RCC 7860 (cell line): ENCODE data around the gene SYT3.
"Not testable (repeated sequence)": the region's sequence is repeated elsewhere in the genome, so short reads cannot be mapped to it uniquely, and the experiment has no call there.

Experiments
- DNase-seq: peaks from one replicate; pipeline ENCODE4 v3.0.0-alpha.2; 2015; ENCODE audit warnings: low spot score
- FAIRE-seq: peaks from 2 replicates; lab custom pipeline; 2012; peaks lifted over from hg19 to GRCh38; lab: Jason Lieb, UNC

SYT3 gene

DNA sequence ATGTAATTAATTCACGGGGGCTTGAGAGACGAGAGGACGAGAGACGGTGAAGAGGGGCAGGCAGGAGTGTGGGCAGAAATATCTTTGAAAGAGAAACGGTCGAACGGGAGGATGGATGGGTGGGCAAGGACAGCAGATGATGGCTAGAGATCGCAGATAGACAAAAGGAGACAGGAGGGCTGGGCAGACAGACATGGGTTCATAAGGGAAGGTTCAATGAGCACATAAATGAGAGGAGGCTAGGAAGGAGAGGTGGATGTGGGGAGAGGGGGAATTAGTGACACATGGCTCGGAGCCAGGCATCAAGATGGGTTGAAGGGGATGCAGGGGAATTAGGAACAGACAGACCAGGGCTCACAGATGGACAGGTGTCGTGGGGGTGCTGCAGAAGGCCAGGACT, 1.1 kb downstream of the SYT3 start:
- FAIRE-seq (no peak), DNase-seq (no peak)

DNA sequence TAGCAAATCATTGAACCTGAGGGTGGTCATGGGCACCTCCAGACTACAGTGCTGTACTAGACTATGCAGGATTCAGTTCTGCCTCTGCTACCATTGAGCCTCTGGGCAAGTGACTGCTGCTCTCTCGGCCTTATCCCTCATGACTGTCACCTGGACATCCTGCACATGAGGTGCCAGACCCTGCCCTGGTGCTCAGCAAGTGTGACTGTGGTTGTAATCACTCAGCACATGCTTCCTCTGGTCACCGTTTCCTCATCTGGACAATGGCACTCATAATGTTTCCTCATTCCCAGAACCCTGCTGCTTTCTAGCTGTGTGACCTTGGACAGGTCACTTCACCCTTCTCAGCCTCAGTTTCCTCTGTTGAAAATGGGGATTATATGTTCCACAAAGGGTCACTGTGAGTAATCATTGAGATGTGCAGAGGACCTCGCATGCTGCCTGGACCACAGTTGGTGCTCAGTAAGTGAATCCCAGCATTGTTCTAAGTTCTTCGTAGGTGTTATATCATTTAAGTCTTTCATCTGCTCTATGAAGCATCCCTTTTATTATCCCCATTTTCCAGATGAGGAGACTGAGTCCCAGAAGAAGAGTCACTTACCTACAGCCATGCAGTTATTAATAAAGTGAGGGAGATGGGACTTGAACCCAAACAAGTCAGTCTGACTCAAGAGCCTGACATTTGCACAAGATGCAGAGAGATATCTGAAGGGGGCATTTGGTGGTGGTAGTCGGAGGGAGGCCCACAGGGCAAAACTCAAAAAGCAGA, 3.2 kb downstream of the SYT3 start:
- no peak for FAIRE-seq

DNA sequence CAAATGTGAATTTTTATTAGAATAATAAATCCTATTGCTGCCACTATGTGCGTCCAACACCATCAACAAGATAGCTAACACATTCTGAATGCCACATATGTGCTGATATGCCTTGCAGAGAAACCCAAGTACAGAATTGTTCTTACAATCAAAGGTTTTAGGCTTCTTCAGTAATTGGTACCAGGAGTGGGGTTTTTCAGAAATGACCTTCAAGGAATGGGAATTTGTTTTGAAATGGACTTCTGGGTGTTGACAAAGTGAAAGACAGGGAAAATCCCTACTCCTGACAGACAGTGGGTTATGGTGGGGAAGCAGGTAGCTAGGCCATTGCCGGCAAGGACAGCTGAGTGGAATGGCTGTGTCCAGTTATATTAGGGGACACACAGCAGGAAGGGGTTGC, 5.7 kb downstream of the SYT3 start:
- FAIRE-seq: no peak
- DNase-seq: no peak

More for the DNA sequence above, 3.2 kb downstream of the SYT3 start:
- no peak for DNase-seq

- FAIRE-seq (no peak), DNase-seq (no peak)
These were observed 6.3 kb downstream of the SYT3 start for GRCh38 chr19:50633359-50633758.

- DNase-seq: no peak
These were observed 7.4 kb downstream of the SYT3 start for GRCh38 chr19:50632151-50632835.

DNA sequence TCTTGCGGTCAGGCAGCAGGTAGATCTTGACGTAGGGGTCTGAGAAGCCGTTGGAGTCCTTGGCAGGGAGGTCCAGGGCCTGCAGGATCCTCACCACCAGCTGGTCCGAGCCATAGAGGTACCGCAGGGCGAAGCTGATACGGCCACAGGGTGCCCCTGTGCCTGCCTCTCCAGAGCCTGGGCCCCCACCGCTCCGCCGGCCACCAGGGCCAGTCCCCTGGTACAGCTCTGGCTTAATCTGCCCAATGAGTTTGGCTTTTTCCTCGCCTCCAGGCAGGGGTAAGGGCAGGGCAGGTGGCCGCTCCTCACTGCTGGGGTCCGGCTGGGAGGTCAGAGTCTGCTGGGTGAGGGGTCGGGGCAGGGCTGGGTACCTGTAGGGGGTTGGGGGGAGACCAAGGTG, 9.9 kb downstream of the SYT3 start:
- DNase-seq (no peak), FAIRE-seq (no peak)

More at GRCh38 chr19:50632151-50632835, 7.4 kb downstream of the SYT3 start:
- FAIRE-seq: no peak

DNA sequence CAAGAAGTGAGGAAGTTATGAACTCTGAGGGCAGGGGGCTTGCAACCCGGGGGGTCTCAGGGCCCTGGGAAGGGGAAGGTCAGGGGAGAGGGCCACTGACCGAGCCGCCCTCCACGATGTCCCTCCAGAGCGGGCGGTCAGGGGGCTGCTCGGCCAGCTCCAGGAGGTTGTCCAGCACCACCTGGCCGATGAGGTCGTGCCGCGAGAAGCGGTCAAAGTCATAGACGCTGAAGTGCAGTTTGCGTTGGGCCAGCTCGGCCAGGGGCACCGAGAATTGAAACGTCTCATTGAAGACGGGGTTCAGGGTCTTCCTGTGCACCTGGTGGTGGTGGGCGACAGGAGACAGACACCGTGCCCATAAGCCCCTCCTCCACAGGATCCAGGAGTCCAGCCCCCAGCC, 10.5 kb downstream of the SYT3 start:
- no peak for FAIRE-seq

GRCh38 chr19:50628551-50628950, 11.1 kb downstream of the SYT3 start:
- DNase-seq (no peak), FAIRE-seq (no peak)

More for the DNA sequence above, 10.5 kb downstream of the SYT3 start:
- DNase-seq: no peak

- no peak for FAIRE-seq
These were observed 11.5 kb downstream of the SYT3 start for GRCh38 chr19:50628146-50628545.

GRCh38 chr19:50626795-50627194, 12.9 kb downstream of the SYT3 start:
- no peak for FAIRE-seq
- DNase-seq: no peak

More at GRCh38 chr19:50628146-50628545, 11.5 kb downstream of the SYT3 start:
- no peak for DNase-seq

DNA sequence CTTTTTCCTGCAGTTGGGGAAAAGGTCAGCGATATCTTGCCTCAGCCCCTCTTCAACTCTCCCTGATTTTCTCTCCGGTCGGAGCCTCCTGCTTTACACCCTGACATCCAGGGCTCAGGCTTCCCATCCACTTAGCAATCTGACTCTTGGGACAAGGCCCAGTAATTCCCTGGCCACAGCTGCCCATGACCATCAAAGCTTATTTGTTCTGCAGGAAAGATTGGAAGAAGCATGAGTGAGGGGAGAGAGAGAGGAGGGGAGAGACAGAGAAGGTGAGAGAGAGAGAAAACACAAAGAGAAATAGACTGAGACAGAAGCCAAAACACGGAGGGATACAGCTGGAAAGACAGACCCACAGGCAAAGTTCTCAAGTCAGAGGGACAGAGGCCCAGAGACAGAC, 13.7 kb downstream of the SYT3 start:
- DNase-seq (no peak), FAIRE-seq (no peak)

DNA sequence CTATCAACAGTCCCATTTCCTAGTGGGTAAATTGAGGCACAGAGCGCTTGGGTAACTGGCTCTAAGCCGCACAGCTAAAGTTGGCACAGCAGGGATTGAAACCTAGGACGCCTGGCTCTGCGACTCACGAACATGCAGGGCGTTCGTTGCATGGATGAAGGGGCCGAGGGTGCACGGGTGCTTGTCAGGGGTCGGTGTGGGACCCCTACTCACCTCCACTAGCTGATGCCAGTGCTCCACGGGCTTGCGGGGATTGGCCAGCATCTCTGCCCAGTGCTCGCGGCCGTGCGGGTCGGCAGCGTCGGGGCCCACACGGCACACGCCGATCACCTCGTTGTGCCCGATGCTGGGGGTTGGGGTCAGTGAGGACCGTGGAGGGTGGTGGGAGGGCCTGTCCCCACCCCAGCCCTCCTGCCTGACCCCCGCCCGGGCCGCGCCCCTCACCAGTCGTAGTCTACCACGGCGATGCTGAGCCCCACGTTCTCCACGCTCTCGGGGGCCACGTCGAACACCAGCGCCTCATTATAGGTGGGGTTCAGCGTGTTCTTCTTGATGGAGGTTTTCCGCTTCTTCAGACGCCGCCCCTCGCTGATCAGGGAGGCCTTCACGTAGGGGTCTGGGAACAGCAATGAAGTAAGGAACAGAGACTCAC, 14.6 kb downstream of the SYT3 start:
- no peak for FAIRE-seq
- DNase-seq: no peak

DNA sequence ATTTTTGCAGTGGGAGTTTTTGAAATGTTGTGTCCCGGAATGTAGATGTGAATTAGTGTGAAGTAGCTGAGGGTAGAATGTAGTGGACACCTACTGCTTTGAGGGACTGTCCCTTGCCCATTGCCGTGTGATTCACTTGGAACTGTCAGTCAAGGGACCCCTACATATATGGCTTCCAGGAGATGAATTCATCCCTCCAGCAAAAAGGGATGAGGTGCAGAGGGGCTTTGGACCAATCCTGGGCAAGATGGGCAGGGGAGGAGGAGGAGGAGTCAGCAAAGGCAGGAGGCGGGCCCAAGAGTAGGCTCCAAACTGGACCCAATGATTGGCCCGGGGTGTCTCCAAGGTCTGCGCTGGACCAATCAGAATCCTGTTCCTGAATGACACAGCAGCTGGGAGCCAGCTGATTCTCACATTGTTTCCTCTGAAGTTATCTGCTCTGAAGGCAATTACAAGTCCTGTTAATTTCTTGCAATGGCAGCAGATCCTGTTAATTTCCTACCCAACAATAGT, 19.2 kb downstream of the SYT3 start:
- FAIRE-seq, DNase-seq: not testable (repeated sequence)

GRCh38 chr19:50619184-50619583, 20.5 kb downstream of the SYT3 start:
- FAIRE-seq: not testable (repeated sequence)

GRCh38 chr19:50618379-50618778, 21.3 kb downstream of the SYT3 start:
- DNase-seq, FAIRE-seq: not testable (repeated sequence)

More at GRCh38 chr19:50619184-50619583, 20.5 kb downstream of the SYT3 start:
- not testable (repeated sequence) for DNase-seq

DNA sequence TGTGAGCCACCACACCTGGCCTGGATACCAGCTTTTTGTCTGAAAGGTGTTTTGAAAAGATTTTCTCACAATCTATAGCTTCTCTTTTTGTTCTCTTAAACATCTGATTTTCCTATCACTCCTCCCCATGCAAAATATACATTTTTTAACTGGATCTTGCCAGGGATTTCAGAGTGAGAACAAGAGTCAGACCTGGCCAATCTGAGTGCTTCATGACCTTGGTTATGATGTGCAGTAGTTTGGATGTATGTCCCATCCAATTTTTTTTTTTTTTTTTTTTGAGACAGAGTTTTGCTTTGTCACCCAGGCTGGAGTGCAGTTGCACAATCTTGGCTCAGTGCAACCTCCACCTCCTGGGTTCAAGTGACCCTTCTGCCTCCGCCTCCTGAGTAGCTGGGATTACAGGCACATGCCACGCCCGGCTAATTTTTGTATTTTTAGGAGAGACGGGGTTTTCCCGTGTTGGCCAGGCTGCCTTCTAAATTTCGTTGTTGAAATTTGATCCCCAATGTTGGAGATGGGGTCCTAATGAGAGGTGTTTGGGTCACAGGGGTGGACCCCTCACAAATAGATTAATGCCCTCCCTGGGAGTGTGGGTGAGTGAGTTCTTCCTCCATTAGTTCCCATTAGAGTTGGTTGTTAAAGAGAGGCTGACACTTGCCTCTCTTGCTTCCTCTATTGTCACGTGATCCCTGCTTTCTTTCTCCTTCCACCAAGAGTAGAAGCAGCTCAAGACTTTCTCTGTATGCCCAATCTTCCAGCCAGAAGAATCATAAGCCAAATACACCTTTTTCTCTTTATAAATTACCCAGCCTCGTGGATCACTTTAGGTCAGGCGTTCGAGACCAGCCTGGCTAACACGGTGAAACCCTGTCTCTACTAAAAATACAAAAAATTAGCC, 26.9 kb downstream of the SYT3 start:
- FAIRE-seq, DNase-seq: not testable (repeated sequence)

GRCh38 chr19:50607874-50608785, 31.6 kb downstream of the SYT3 start:
- FAIRE-seq (no peak), DNase-seq (no peak)

GRCh38 chr19:50607388-50607787, 32.3 kb downstream of the SYT3 start:
- DNase-seq (no peak), FAIRE-seq (no peak)
